ENCODE results near the gene HFE. TPM values are rescaled to one million over a fixed set of nuclear protein-coding genes. Genes with fewer than 3 reads are reported as not detected.

HFE gene
- total and polyA plus RNA-seq, 2 of the 13 experiments (the other 11 are each of a cell fraction or from before 2014, with no cell fraction given), result 3.7 to 6.3 TPM

DNA sequence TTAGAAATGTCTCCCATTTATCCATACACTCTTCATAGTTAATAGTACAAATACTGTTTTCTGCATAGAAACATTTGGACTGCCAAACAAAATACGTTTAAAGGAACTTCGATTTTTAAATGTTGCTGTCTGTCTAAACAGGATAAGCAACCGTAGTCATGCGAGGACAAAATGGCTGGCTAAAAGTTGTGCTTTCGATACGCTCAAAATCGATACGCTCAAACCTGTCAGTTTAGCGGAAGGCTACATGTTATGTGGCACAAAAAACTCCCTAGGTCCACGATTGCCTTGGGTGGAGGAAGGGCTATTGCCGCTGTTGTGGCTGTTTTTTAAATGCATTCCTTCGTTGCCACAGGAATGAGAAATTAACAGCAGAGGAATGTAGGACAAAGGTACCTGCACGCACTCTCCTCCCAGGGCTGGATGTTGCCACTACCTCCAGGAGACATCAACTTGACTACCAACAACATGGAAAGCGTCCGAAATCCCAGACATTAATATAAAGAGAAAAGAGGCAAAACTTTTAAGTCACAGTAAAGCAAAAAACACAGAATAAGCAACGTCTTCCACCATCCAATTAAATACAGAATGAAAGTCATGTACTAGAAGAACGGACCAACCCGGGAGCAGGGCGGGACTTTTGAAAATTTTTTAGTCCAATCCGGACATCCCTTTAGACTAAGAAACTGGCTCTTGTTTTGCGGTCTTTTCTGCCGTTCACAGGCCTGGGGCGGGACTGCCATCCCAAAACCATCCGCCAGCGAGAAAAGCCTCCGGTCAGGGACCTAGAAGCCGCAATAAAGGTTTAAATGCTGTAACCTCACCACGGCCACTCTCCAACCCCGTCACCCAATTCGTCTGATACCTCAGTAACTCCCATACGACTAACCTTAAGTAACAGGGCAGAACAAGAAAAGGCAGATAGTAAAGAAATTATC, 32.2 kb upstream of the HFE start (continued):
- no peak for TF ChIP-seq SYNCRIP (IDR thresholded peaks at IDR 0.05; ENCODE audit: insufficient read depth, low read depth, low read length)
- TF ChIP-seq YEATS4 (CRISPR knock-in tag; IDR thresholded peaks at IDR 0.05; ENCODE audit: borderline replicate concordance), result peak; percentile 76; the same call in 1 of the 2 replicates
- TF ChIP-seq, protein P1, sequence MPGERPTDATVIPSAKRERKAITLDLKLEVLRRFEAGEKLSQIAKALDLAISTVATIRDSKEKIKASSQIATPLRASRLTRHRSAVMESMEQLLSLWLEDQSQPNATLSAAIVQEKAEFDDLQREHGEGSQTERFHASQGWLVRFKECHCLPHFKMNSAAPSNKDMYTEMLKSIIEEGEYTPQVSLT (CRISPR knock-in tag; IDR thresholded peaks at IDR 0.05; ENCODE audit: borderline replicate concordance, low read depth), result no peak
- TF ChIP-seq NCOA2 (CRISPR knock-in tag; IDR thresholded peaks at IDR 0.05), result peak; percentile 52
- peak; percentile 65; the same call in 1 of the 2 replicates for TF ChIP-seq FOXP1 (IDR thresholded peaks at IDR 0.05)
- TF ChIP-seq FOXP1 (CRISPR knock-in tag; IDR thresholded peaks at IDR 0.05), result peak; percentile 81
- TF ChIP-seq ELF4 (CRISPR knock-in tag; IDR thresholded peaks at IDR 0.05; ENCODE audit: borderline replicate concordance), result no peak
- TF ChIP-seq, protein P2, sequence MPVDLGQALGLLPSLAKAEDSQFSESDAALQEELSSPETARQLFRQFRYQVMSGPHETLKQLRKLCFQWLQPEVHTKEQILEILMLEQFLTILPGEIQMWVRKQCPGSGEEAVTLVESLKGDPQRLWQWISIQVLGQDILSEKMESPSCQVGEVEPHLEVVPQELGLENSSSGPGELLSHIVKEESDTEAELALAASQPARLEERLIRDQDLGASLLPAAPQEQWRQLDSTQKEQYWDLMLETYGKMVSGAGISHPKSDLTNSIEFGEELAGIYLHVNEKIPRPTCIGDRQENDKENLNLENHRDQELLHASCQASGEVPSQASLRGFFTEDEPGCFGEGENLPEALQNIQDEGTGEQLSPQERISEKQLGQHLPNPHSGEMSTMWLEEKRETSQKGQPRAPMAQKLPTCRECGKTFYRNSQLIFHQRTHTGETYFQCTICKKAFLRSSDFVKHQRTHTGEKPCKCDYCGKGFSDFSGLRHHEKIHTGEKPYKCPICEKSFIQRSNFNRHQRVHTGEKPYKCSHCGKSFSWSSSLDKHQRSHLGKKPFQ (CRISPR knock-in tag; IDR thresholded peaks at IDR 0.05; ENCODE audit: insufficient replicate concordance), result no peak
- no peak for TF ChIP-seq ZNF737 (CRISPR knock-in tag; IDR thresholded peaks at IDR 0.05; ENCODE audit: borderline replicate concordance)
- no peak for TF ChIP-seq ZC3H13 (CRISPR knock-in tag; IDR thresholded peaks at IDR 0.05)
- TF ChIP-seq ZNF766 (CRISPR knock-in tag; IDR thresholded peaks at IDR 0.05; ENCODE audit: borderline replicate concordance), result no peak
- peak; percentile 59; the same call in 1 of the 2 replicates for TF ChIP-seq ZNF501 (CRISPR knock-in tag; IDR thresholded peaks at IDR 0.05)
- peak; percentile 64; the same call in 1 of the 2 replicates for TF ChIP-seq ZNF879 (CRISPR knock-in tag; IDR thresholded peaks at IDR 0.05)
- no peak for TF ChIP-seq TBX2 (CRISPR knock-in tag; IDR thresholded peaks at IDR 0.05; ENCODE audit: borderline replicate concordance)
- peak; percentile 35; the same call in 1 of the 2 replicates for TF ChIP-seq ERF (CRISPR knock-in tag; IDR thresholded peaks at IDR 0.05)
- no peak for TF ChIP-seq ZNF598 (CRISPR knock-in tag; IDR thresholded peaks at IDR 0.05; ENCODE audit: borderline replicate concordance)
- TF ChIP-seq RELA (CRISPR knock-in tag; IDR thresholded peaks at IDR 0.05), result no peak
- TF ChIP-seq MAF1 (CRISPR knock-in tag; IDR thresholded peaks at IDR 0.05; ENCODE audit: borderline replicate concordance), result no peak
- TF ChIP-seq POLR2AphosphoS2 (IDR thresholded peaks at IDR 0.05; ENCODE audit: low read depth, low read length), result peak; percentile 27; the same call in 1 of the 2 replicates
- peak; percentile 71 for TF ChIP-seq ELF3 (CRISPR knock-in tag; IDR thresholded peaks at IDR 0.05)
- TF ChIP-seq ZSCAN9 (CRISPR knock-in tag; IDR thresholded peaks at IDR 0.05; ENCODE audit: borderline replicate concordance), result peak; percentile 13; the same call in 1 of the 2 replicates
- TF ChIP-seq TEAD2 (CRISPR knock-in tag; IDR thresholded peaks at IDR 0.05), result peak; percentile 51; the same call in 1 of the 2 replicates
- TF ChIP-seq RAD21 (CRISPR knock-in tag; IDR thresholded peaks at IDR 0.05), result peak; percentile 50
- peak; percentile 90 for TF ChIP-seq TARDBP (CRISPR knock-in tag; IDR thresholded peaks at IDR 0.05)
- TF ChIP-seq, protein P3, sequence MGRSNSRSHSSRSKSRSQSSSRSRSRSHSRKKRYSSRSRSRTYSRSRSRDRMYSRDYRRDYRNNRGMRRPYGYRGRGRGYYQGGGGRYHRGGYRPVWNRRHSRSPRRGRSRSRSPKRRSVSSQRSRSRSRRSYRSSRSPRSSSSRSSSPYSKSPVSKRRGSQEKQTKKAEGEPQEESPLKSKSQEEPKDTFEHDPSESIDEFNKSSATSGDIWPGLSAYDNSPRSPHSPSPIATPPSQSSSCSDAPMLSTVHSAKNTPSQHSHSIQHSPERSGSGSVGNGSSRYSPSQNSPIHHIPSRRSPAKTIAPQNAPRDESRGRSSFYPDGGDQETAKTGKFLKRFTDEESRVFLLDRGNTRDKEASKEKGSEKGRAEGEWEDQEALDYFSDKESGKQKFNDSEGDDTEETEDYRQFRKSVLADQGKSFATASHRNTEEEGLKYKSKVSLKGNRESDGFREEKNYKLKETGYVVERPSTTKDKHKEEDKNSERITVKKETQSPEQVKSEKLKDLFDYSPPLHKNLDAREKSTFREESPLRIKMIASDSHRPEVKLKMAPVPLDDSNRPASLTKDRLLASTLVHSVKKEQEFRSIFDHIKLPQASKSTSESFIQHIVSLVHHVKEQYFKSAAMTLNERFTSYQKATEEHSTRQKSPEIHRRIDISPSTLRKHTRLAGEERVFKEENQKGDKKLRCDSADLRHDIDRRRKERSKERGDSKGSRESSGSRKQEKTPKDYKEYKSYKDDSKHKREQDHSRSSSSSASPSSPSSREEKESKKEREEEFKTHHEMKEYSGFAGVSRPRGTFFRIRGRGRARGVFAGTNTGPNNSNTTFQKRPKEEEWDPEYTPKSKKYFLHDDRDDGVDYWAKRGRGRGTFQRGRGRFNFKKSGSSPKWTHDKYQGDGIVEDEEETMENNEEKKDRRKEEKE (IDR thresholded peaks at IDR 0.05), result no peak
